ENCODE results near the gene B4GALT7.

The B4GALT7 gene

GRCh38 chr5:177557796-177558195, 42.1 kb upstream of the B4GALT7 start:
- TF ChIP-seq NFIC (IDR thresholded peaks at IDR 0.05) (no peak), REST (IDR thresholded peaks at IDR 0.05; ENCODE audit: low read depth) (no peak), FOXM1 (IDR thresholded peaks at IDR 0.05; ENCODE audit: borderline replicate concordance, low read depth) (no peak), RAD21 (IDR thresholded peaks at IDR 0.05; ENCODE audit: low read depth) (no peak), ZBTB7A (IDR thresholded peaks at IDR 0.05; ENCODE audit: low read depth) (no peak), CEBPB (IDR thresholded peaks at IDR 0.05) (no peak), YY1 (IDR thresholded peaks at IDR 0.05; ENCODE audit: low read depth) (no peak), TEAD4 (IDR thresholded peaks at IDR 0.05) (no peak), TCF12 (IDR thresholded peaks at IDR 0.05; ENCODE audit: low read depth) (no peak), CREB1 (IDR thresholded peaks at IDR 0.05; ENCODE audit: low read depth) (no peak), USF1 (IDR thresholded peaks at IDR 0.05) (no peak), TAF1 (IDR thresholded peaks at IDR 0.05; ENCODE audit: low read depth) (no peak), MAX (IDR thresholded peaks at IDR 0.05) (no peak), EGR1 (IDR thresholded peaks at IDR 0.05) (no peak), EP300 (IDR thresholded peaks at IDR 0.05; ENCODE audit: borderline replicate concordance) (no peak)

GRCh38 chr5:177565046-177565445, 34.9 kb upstream of the B4GALT7 start:
- TF ChIP-seq MAX (IDR thresholded peaks at IDR 0.05) (no peak), FOXM1 (IDR thresholded peaks at IDR 0.05; ENCODE audit: borderline replicate concordance, low read depth) (no peak), TEAD4 (IDR thresholded peaks at IDR 0.05) (no peak)

GRCh38 chr5:177568326-177568725, 31.6 kb upstream of the B4GALT7 start:
- no peak for TF ChIP-seq CREB1 (IDR thresholded peaks at IDR 0.05; ENCODE audit: low read depth)

- TF ChIP-seq EP300 (IDR thresholded peaks at IDR 0.05; ENCODE audit: borderline replicate concordance) (no peak), MAX (IDR thresholded peaks at IDR 0.05) (no peak), TCF12 (IDR thresholded peaks at IDR 0.05; ENCODE audit: low read depth) (no peak), CREB1 (IDR thresholded peaks at IDR 0.05; ENCODE audit: low read depth) (no peak), TAF1 (IDR thresholded peaks at IDR 0.05; ENCODE audit: low read depth) (no peak), USF1 (IDR thresholded peaks at IDR 0.05) (no peak), CEBPB (IDR thresholded peaks at IDR 0.05) (no peak), NFIC (IDR thresholded peaks at IDR 0.05) (no peak)
Measured at GRCh38 chr5:177569894-177570293, 30.0 kb upstream of the B4GALT7 start.

- TF ChIP-seq TEAD4 (IDR thresholded peaks at IDR 0.05), result no peak
- TF ChIP-seq YY1 (IDR thresholded peaks at IDR 0.05; ENCODE audit: low read depth), result no peak
- no peak for TF ChIP-seq EGR1 (IDR thresholded peaks at IDR 0.05)
Measured at GRCh38 chr5:177575488-177575887, 24.4 kb upstream of the B4GALT7 start.

GRCh38 chr5:177576169-177576568, 23.8 kb upstream of the B4GALT7 start:
- TF ChIP-seq TAF1 (IDR thresholded peaks at IDR 0.05; ENCODE audit: low read depth), result no peak
- TF ChIP-seq NFIC (IDR thresholded peaks at IDR 0.05), result no peak
- TF ChIP-seq CEBPB (IDR thresholded peaks at IDR 0.05), result no peak
- no peak for TF ChIP-seq FOXM1 (IDR thresholded peaks at IDR 0.05; ENCODE audit: borderline replicate concordance, low read depth)
- TF ChIP-seq TEAD4 (IDR thresholded peaks at IDR 0.05), result no peak
- TF ChIP-seq ZBTB7A (IDR thresholded peaks at IDR 0.05; ENCODE audit: low read depth), result no peak
- TF ChIP-seq RAD21 (IDR thresholded peaks at IDR 0.05; ENCODE audit: low read depth), result no peak
- TF ChIP-seq REST (IDR thresholded peaks at IDR 0.05; ENCODE audit: low read depth), result no peak
- TF ChIP-seq CREB1 (IDR thresholded peaks at IDR 0.05; ENCODE audit: low read depth), result no peak
- TF ChIP-seq USF1 (IDR thresholded peaks at IDR 0.05), result no peak
- no peak for TF ChIP-seq EP300 (IDR thresholded peaks at IDR 0.05; ENCODE audit: borderline replicate concordance)
- TF ChIP-seq YY1 (IDR thresholded peaks at IDR 0.05; ENCODE audit: low read depth), result no peak
- TF ChIP-seq TCF12 (IDR thresholded peaks at IDR 0.05; ENCODE audit: low read depth), result no peak
- TF ChIP-seq MAX (IDR thresholded peaks at IDR 0.05), result no peak
- no peak for TF ChIP-seq EGR1 (IDR thresholded peaks at IDR 0.05)
